Type B pancreatic cell (in vitro differentiated cells): ENCODE results near the gene NRDE2. TPM values are rescaled to one million over a fixed set of nuclear protein-coding genes. Genes with fewer than 3 reads are reported as not detected.

Source experiments
- DNase-seq: peaks from one replicate; pipeline ENCODE4 v3.0.0; 2021; ENCODE audit warnings: mixed read lengths; ENCODE audit not compliant: unreplicated experiment; ENCODE audit errors: extremely low spot score
- H3K27ac Mint-ChIP-seq: 2 replicates; pipeline ENCODE4 v1.8.0; 2021; ENCODE audit warnings: mild to moderate bottlenecking, mixed read lengths
- H3K27me3 Mint-ChIP-seq: 2 replicates; pipeline ENCODE4 v1.8.0; 2021; ENCODE audit warnings: mixed read lengths
- H3K36me3 Mint-ChIP-seq: 2 replicates; pipeline ENCODE4 v1.8.0; 2021; ENCODE audit warnings: mixed read lengths
- H3K4me1 Mint-ChIP-seq: one replicate; pipeline ENCODE4 v1.8.0; 2021; ENCODE audit warnings: mixed read lengths; ENCODE audit not compliant: unreplicated experiment
- H3K4me3 Mint-ChIP-seq: 2 replicates; pipeline ENCODE4 v1.8.0; 2021; ENCODE audit warnings: mild to moderate bottlenecking, mixed read lengths
- H3K9me3 Mint-ChIP-seq: 2 replicates; pipeline ENCODE4 v1.8.0; 2021; ENCODE audit warnings: mixed read lengths
- CTCF ChIP-seq: fragments of 200-600 bp; sonication (generic); conservative IDR thresholded peaks from 2 replicates; pipeline ENCODE4 v1.5.0; 2021; ENCODE audit warnings: antibody characterized with exemption, mild to moderate bottlenecking
- total RNA-seq: library from RNA; stranded (reverse); gene quantifications from 2 replicates; pipeline ENCODE4 v1.2.1, GENCODE V29; 2021; ENCODE audit warnings: low replicate concordance

The NRDE2 gene
- total RNA-seq, 1 donor from 2014 or later: 22.8 TPM

- Mint-ChIP-seq H3K4me3 (no peak overlapping the region), H3K36me3 (peaks cover 26% of the 10 kb centered on the region), H3K4me1 (no peaks in the 10 kb centered on the region), H3K9me3 (no peaks in the 10 kb centered on the region), H3K27me3 (no peaks in the 10 kb centered on the region), H3K27ac (no peak overlapping the region)
- no peak for DNase-seq
- TF ChIP-seq CTCF: no peak
These were observed 65.1 kb downstream of the NRDE2 start for GRCh38 chr14:90266441-90267154.

- H3K9me3 Mint-ChIP-seq: no peaks in the 10 kb centered on the region
- peaks cover under 1% of the 10 kb centered on the region for H3K4me1 Mint-ChIP-seq
These were observed 67.8 kb downstream of the NRDE2 start for GRCh38 chr14:90263748-90264449.

GRCh38 chr14:90256354-90257131 is 75.2 kb downstream of the NRDE2 start, which contains the start of gene PSMC1:
PSMC1 (plus strand) TSS chr14:90256553; CDS start chr14:90256598, 45 bp downstream.
- Mint-ChIP-seq H3K27ac (peak within 1 kb of the TSS; percentile 97), H3K27me3 (peaks cover 19% of the 10 kb centered on the region), H3K9me3 (no peaks in the 10 kb centered on the region), H3K36me3 (peaks cover 21% of the 10 kb centered on the region), H3K4me1 (peaks cover 20% of the 10 kb centered on the region), H3K4me3 (peak within 1 kb of the TSS; percentile 91)
- TF ChIP-seq CTCF: no peak
- DNase-seq: peak; percentile 89

More at GRCh38 chr14:90263748-90264449, 67.8 kb downstream of the NRDE2 start:
- Mint-ChIP-seq H3K27me3 (no peaks in the 10 kb centered on the region), H3K27ac (no peak overlapping the region), H3K4me3 (no peak overlapping the region), H3K36me3 (peaks cover 29% of the 10 kb centered on the region)
- no peak for DNase-seq
- TF ChIP-seq CTCF: no peak

GRCh38 chr14:90255871-90256270 is 75.9 kb downstream of the NRDE2 start:
- peaks cover 14% of the 10 kb centered on the region for H3K36me3 Mint-ChIP-seq
- no peak overlapping the region for H3K27ac Mint-ChIP-seq

More at GRCh38 chr14:90255871-90256270, 75.9 kb downstream of the NRDE2 start:
- DNase-seq: no peak
- TF ChIP-seq CTCF: no peak
- Mint-ChIP-seq H3K4me1 (peaks cover 20% of the 10 kb centered on the region), H3K4me3 (peak overlapping the region; percentile 91), H3K27me3 (peaks cover 19% of the 10 kb centered on the region), H3K9me3 (no peaks in the 10 kb centered on the region)
